ENCODE data around the gene GLIS1.

Gene GLIS1

GRCh38 chr1:53638360-53639035 lies 100.5 kb downstream of the GLIS1 start:
- H3K4me1 ChIP-seq (ENCODE audit: insufficient read depth, low read length, poor library complexity, severe bottlenecking): peaks cover 12% of the 10 kb centered on the region
- no peaks in the 10 kb centered on the region for H4K20me1 ChIP-seq (ENCODE audit: insufficient read depth, low read length, poor library complexity, severe bottlenecking)
- no peak overlapping the region for H2AFZ ChIP-seq (ENCODE audit: low read length)
- H3K27me3 ChIP-seq (ENCODE audit: insufficient read depth, low read length, poor library complexity, severe bottlenecking): no peaks in the 10 kb centered on the region
- TF ChIP-seq EZH2phosphoT487 (IDR thresholded peaks at IDR 0.05; ENCODE audit: borderline replicate concordance) (no peak), CTCF (conservative IDR thresholded peaks at IDR 0.05; ENCODE audit: low read length) (no peak)
- no peak overlapping the region for H3K9ac ChIP-seq (ENCODE audit: low read depth, low read length, poor library complexity, severe bottlenecking)
- H3K9me2 ChIP-seq (replicated peaks; ENCODE audit: low read depth, low read length): no peaks in the 10 kb centered on the region
- H3K36me3 ChIP-seq (ENCODE audit: insufficient read depth, low read length): no peaks in the 10 kb centered on the region
- no peaks in the 10 kb centered on the region for H3K79me2 ChIP-seq (ENCODE audit: insufficient read depth, low read length)
- no peak overlapping the region for H3K4me3 ChIP-seq (ENCODE audit: low read length, poor library complexity, severe bottlenecking)
- no peak overlapping the region for H3K4me2 ChIP-seq (ENCODE audit: low read depth, low read length, poor library complexity, severe bottlenecking)
- no peaks in the 10 kb centered on the region for H3K9me3 ChIP-seq (ENCODE audit: insufficient read depth, low read depth, low read length)
- H3F3A ChIP-seq (ENCODE audit: low read depth): no peaks in the 10 kb centered on the region

- Histone ChIP-seq H3K9me2 (replicated peaks; ENCODE audit: low read depth, low read length) (no peaks in the 10 kb centered on the region), H3K9me3 (ENCODE audit: insufficient read depth, low read depth, low read length) (no peaks in the 10 kb centered on the region), H3K79me2 (ENCODE audit: insufficient read depth, low read length) (no peaks in the 10 kb centered on the region), H3K9ac (ENCODE audit: low read depth, low read length, poor library complexity, severe bottlenecking) (no peak overlapping the region), H3K4me1 (ENCODE audit: insufficient read depth, low read length, poor library complexity, severe bottlenecking) (peaks cover 5% of the 10 kb centered on the region), H3K4me2 (ENCODE audit: low read depth, low read length, poor library complexity, severe bottlenecking) (no peak overlapping the region), H2AFZ (ENCODE audit: low read length) (no peak overlapping the region), H3F3A (ENCODE audit: low read depth) (no peaks in the 10 kb centered on the region), H3K27me3 (ENCODE audit: insufficient read depth, low read length, poor library complexity, severe bottlenecking) (no peaks in the 10 kb centered on the region), H3K36me3 (ENCODE audit: insufficient read depth, low read length) (no peaks in the 10 kb centered on the region), H4K20me1 (ENCODE audit: insufficient read depth, low read length, poor library complexity, severe bottlenecking) (no peaks in the 10 kb centered on the region), H3K4me3 (ENCODE audit: low read length, poor library complexity, severe bottlenecking) (no peak overlapping the region)
- no peak for TF ChIP-seq EZH2phosphoT487 (IDR thresholded peaks at IDR 0.05; ENCODE audit: borderline replicate concordance)
- TF ChIP-seq CTCF (conservative IDR thresholded peaks at IDR 0.05; ENCODE audit: low read length): no peak
These were observed 101.2 kb downstream of the GLIS1 start for GRCh38 chr1:53637511-53638359.

GRCh38 chr1:53636621-53637171 lies 102.3 kb downstream of the GLIS1 start:
- Histone ChIP-seq H3K9ac (ENCODE audit: low read depth, low read length, poor library complexity, severe bottlenecking) (no peak overlapping the region), H4K20me1 (ENCODE audit: insufficient read depth, low read length, poor library complexity, severe bottlenecking) (no peaks in the 10 kb centered on the region), H3K9me3 (ENCODE audit: insufficient read depth, low read depth, low read length) (no peaks in the 10 kb centered on the region), H3K4me2 (ENCODE audit: low read depth, low read length, poor library complexity, severe bottlenecking) (no peak overlapping the region), H3K27me3 (ENCODE audit: insufficient read depth, low read length, poor library complexity, severe bottlenecking) (no peaks in the 10 kb centered on the region), H3K79me2 (ENCODE audit: insufficient read depth, low read length) (no peaks in the 10 kb centered on the region), H3K4me1 (ENCODE audit: insufficient read depth, low read length, poor library complexity, severe bottlenecking) (peaks cover 9% of the 10 kb centered on the region), H3F3A (ENCODE audit: low read depth) (no peaks in the 10 kb centered on the region), H3K36me3 (ENCODE audit: insufficient read depth, low read length) (no peaks in the 10 kb centered on the region), H3K4me3 (ENCODE audit: low read length, poor library complexity, severe bottlenecking) (no peak overlapping the region), H2AFZ (ENCODE audit: low read length) (no peak overlapping the region), H3K9me2 (replicated peaks; ENCODE audit: low read depth, low read length) (no peaks in the 10 kb centered on the region)
- TF ChIP-seq CTCF (conservative IDR thresholded peaks at IDR 0.05; ENCODE audit: low read length) (no peak), EZH2phosphoT487 (IDR thresholded peaks at IDR 0.05; ENCODE audit: borderline replicate concordance) (no peak)
